ENCODE measurements around the gene TFPI2.

Gene TFPI2

GRCh38 chr7:93851536-93851935, 39.0 kb downstream of the TFPI2 start:
- no peaks in the 10 kb centered on the region for H3K9me3 ChIP-seq (replicated peaks in 1 of 11)
- no peaks in the 10 kb centered on the region for H3K36me3 ChIP-seq
- no peak overlapping the region for H3K4me3 ChIP-seq
- no peaks in the 10 kb centered on the region for H4K20me1 ChIP-seq
- no peak overlapping the region for H3K9ac ChIP-seq
- H3K27ac ChIP-seq, result no peak overlapping the region
- TF ChIP-seq Cebpa-rat (IDR thresholded peaks at IDR 0.05), result no peak
- H3K4me2 ChIP-seq, result no peak overlapping the region
- 0 out of 20 replicates have a peak, but pooled peaks cover 0 to 4% (median 0%) of the 10 kb centered on the region in 10 experiments for H3K4me1 ChIP-seq
- H3K27me3 ChIP-seq, result no peaks in the 10 kb centered on the region

GRCh38 chr7:93843260-93843659, 47.3 kb downstream of the TFPI2 start:
- Histone ChIP-seq H3K36me3 (no peaks in the 10 kb centered on the region), H3K27ac (no peak overlapping the region), H3K9ac (no peak overlapping the region), H4K20me1 (no peaks in the 10 kb centered on the region), H3K27me3 (no peaks in the 10 kb centered on the region), H3K4me3 (no peak overlapping the region), H3K4me1 (no peaks in the 10 kb centered on the region), H3K9me3 (replicated peaks in 1 of 11) (no peaks in the 10 kb centered on the region), H3K4me2 (no peak overlapping the region)
- TF ChIP-seq Cebpa-rat (IDR thresholded peaks at IDR 0.05), result no peak

- H3K4me3 ChIP-seq, result no peak overlapping the region
- no peaks in the 10 kb centered on the region for H4K20me1 ChIP-seq
- no peaks in the 10 kb centered on the region for H3K27me3 ChIP-seq
- H3K4me2 ChIP-seq, result no peak overlapping the region
- H3K4me1 ChIP-seq, result no peaks in the 10 kb centered on the region
- H3K27ac ChIP-seq, result no peak overlapping the region
- no peaks in the 10 kb centered on the region for H3K9me3 ChIP-seq (replicated peaks in 1 of 11)
- H3K9ac ChIP-seq, result no peak overlapping the region
- TF ChIP-seq Cebpa-rat (IDR thresholded peaks at IDR 0.05), result no peak
- no peaks in the 10 kb centered on the region for H3K36me3 ChIP-seq
Measured at GRCh38 chr7:93838966-93839365, 51.6 kb downstream of the TFPI2 start.

GRCh38 chr7:93837245-93837644, 53.3 kb downstream of the TFPI2 start:
- Histone ChIP-seq H3K36me3 (no peaks in the 10 kb centered on the region), H3K9me3 (replicated peaks in 1 of 11) (no peaks in the 10 kb centered on the region), H3K4me1 (no peaks in the 10 kb centered on the region), H4K20me1 (no peaks in the 10 kb centered on the region), H3K27me3 (no peaks in the 10 kb centered on the region), H3K4me2 (no peak overlapping the region), H3K9ac (no peak overlapping the region), H3K4me3 (no peak overlapping the region), H3K27ac (no peak overlapping the region)
- TF ChIP-seq Cebpa-rat (IDR thresholded peaks at IDR 0.05), result no peak

- Histone ChIP-seq H3K4me2 (no peak overlapping the region), H3K9me3 (replicated peaks in 1 of 11) (no peaks in the 10 kb centered on the region), H3K27me3 (no peaks in the 10 kb centered on the region), H4K20me1 (no peaks in the 10 kb centered on the region), H3K4me1 (no peaks in the 10 kb centered on the region), H3K36me3 (no peaks in the 10 kb centered on the region), H3K9ac (no peak overlapping the region), H3K4me3 (no peak overlapping the region), H3K27ac (no peak overlapping the region)
- no peak for TF ChIP-seq Cebpa-rat (IDR thresholded peaks at IDR 0.05)
Measured at GRCh38 chr7:93836116-93836515, 54.4 kb downstream of the TFPI2 start.

GRCh38 chr7:93835702-93836101, 54.9 kb downstream of the TFPI2 start:
- Histone ChIP-seq H4K20me1 (no peaks in the 10 kb centered on the region), H3K36me3 (no peaks in the 10 kb centered on the region), H3K27ac (no peak overlapping the region), H3K4me3 (no peak overlapping the region), H3K9me3 (replicated peaks in 1 of 11) (no peaks in the 10 kb centered on the region), H3K27me3 (no peaks in the 10 kb centered on the region), H3K4me1 (no peaks in the 10 kb centered on the region), H3K4me2 (no peak overlapping the region), H3K9ac (no peak overlapping the region)
- TF ChIP-seq Cebpa-rat (IDR thresholded peaks at IDR 0.05), result no peak

Data from BLaER1 treated with 17β-estradiol and CSF1 and Interleukin-3, amounts not matched to agents 10 nM and 100 nM (cell line).